ENCODE measurements around the gene ZNF557. TPM values are rescaled to one million over a fixed set of nuclear protein-coding genes. Genes with fewer than 3 reads are reported as not detected.
A peak's percentile ranks its signal among the peaks of the same experiment; 100 is the strongest.

The ZNF557 gene
- total RNA-seq, 1 donor from 2014 or later, result 10.3 TPM

DNA sequence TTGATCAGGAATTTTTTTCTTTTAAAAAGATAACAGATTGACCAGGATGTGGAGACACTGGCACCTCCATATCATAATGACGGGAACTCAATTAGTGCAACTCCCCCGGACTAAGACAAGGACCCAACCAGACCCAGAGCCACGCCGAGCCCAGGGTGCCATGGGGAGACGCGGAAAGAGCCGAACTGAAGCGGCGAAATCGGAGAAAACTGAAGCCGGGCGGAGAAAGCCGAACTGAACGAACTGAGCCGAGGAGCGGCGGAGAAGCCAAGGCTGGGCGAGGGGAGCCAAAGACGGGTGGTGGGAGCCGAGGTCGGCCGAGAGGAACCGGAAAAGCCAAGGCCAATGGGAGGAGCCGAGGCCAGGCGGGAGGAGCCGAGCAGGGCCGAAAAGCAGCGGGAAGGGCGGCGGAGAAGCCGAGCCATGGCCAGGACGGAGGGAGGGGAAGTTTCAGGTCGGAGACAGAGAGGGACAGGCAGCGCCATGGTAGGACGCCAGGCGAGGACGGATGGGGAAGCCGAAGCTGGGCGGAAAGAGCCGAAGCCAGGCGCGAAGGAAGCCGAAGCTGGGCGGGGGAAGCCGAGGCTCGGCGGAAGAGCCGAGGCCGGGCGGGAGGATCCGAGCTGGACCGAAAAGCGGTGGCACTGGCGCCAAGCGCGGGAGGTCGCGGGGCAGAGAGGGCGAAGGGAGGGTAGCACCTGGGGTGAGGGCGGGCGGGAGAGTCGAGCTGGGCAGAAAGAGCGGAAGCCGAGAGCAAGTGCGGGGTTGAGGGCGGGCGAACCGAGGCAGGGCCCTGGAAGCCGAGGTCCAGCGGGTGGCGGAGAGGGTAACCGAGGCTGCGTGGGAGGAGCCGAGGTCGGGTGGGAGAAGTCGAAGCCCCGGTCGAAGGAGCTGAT is 29.4 kb downstream of the ZNF557 start:
- DNase-seq (ENCODE audit: low spot score), result peak; percentile 92
- peaks cover 4% of the 10 kb centered on the region for H3K4me1 Mint-ChIP-seq (ENCODE audit: unreplicated experiment)

DNA sequence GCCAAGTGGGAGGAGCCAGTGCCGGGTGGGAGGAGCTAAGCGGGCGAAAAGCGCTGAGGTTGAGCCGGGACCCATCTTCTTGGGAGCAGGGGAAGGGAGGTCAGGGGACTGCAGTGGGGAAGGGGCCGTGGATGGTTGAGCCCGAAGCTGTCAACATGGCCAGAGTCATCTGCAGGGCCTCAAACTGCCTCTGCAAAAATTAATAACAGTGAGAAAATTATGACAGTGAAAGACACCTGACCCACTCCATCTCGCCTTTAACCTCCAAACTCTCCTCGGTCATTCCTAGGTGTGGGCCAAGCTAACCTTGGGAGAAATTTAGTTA is 30.1 kb downstream of the ZNF557 start:
- Mint-ChIP-seq H3K9me3 (ENCODE audit: unreplicated experiment) (peaks cover 13% of the 10 kb centered on the region), H3K4me3 (ENCODE audit: unreplicated experiment) (peak overlapping the region; percentile 91), H3K36me3 (ENCODE audit: low read depth, unreplicated experiment) (peaks cover 27% of the 10 kb centered on the region), H3K27ac (ENCODE audit: unreplicated experiment) (peak overlapping the region; percentile 90), H3K27me3 (ENCODE audit: unreplicated experiment) (peaks cover 19% of the 10 kb centered on the region), H3K4me1 (ENCODE audit: unreplicated experiment) (peaks cover 4% of the 10 kb centered on the region)
- TF ChIP-seq CTCF (IDR thresholded peaks at IDR 0.05; ENCODE audit: unreplicated experiment), result no peak
- no peak for DNase-seq (ENCODE audit: low spot score)

More for the DNA sequence above, 29.4 kb downstream of the ZNF557 start:
- H3K9me3 Mint-ChIP-seq (ENCODE audit: unreplicated experiment), result peaks cover 14% of the 10 kb centered on the region
- peak overlapping the region; percentile 90 for H3K27ac Mint-ChIP-seq (ENCODE audit: unreplicated experiment)
- H3K4me3 Mint-ChIP-seq (ENCODE audit: unreplicated experiment), result peak overlapping the region; percentile 91
- H3K27me3 Mint-ChIP-seq (ENCODE audit: unreplicated experiment), result peaks cover 19% of the 10 kb centered on the region
- peaks cover 27% of the 10 kb centered on the region for H3K36me3 Mint-ChIP-seq (ENCODE audit: low read depth, unreplicated experiment)
- TF ChIP-seq CTCF (IDR thresholded peaks at IDR 0.05; ENCODE audit: unreplicated experiment), result no peak

DNA sequence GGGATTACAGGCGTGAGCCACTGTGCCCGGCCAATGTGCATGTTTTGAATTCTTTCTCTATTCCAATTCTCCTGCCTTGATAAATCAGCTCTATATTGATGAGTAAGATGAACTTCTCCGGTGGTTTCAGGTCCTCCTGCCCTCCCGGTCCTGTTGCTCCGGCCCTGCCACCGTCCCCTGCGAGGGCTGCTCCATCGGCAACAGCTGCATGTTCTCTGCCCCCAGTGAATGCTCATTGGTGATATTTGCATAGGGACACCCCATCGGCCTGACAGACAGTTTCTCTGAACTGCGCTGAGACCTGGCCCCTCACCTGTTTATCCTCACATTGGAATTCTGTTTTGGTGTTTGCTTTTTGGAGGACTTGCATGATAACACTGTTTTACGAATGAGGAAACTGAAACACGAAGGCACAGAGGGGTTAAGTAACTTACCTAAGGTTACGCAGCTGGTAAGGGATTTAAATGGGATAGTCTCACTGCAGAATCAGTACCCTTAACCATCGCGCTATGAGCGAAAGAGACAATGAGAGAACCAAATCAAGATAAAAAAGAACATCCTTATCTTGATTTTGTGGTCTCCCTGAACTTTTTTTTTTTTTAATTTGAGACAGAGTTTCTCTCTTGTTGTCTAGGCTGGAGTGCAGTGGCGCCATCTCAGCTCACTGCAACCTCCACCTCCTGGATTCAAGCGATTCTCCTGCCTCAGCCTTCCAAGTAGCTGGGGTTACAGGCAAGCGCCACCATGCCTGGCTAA is 32.2 kb downstream of the ZNF557 start:
- Mint-ChIP-seq H3K36me3 (ENCODE audit: low read depth, unreplicated experiment) (peaks cover 14% of the 10 kb centered on the region), H3K9me3 (ENCODE audit: unreplicated experiment) (peaks cover 6% of the 10 kb centered on the region), H3K27ac (ENCODE audit: unreplicated experiment) (no peak overlapping the region), H3K4me1 (ENCODE audit: unreplicated experiment) (peaks cover 4% of the 10 kb centered on the region), H3K4me3 (ENCODE audit: unreplicated experiment) (no peak overlapping the region), H3K27me3 (ENCODE audit: unreplicated experiment) (peaks cover 10% of the 10 kb centered on the region)
- DNase-seq (ENCODE audit: low spot score), result no peak
- TF ChIP-seq CTCF (IDR thresholded peaks at IDR 0.05; ENCODE audit: unreplicated experiment), result no peak

GRCh38 chr19:7104747-7105447 is 35.4 kb downstream of the ZNF557 start:
- no peaks in the 10 kb centered on the region for H3K27me3 Mint-ChIP-seq (ENCODE audit: unreplicated experiment)
- no peak overlapping the region for H3K4me3 Mint-ChIP-seq (ENCODE audit: unreplicated experiment)
- TF ChIP-seq CTCF (IDR thresholded peaks at IDR 0.05; ENCODE audit: unreplicated experiment), result no peak
- no peaks in the 10 kb centered on the region for H3K9me3 Mint-ChIP-seq (ENCODE audit: unreplicated experiment)
- no peak overlapping the region for H3K27ac Mint-ChIP-seq (ENCODE audit: unreplicated experiment)
- DNase-seq (ENCODE audit: low spot score), result no peak
- H3K4me1 Mint-ChIP-seq (ENCODE audit: unreplicated experiment), result no peaks in the 10 kb centered on the region
- no peaks in the 10 kb centered on the region for H3K36me3 Mint-ChIP-seq (ENCODE audit: low read depth, unreplicated experiment)
